HepG2 (cell line): ENCODE measurements around the gene FBH1. TPM values are rescaled to one million over a fixed set of nuclear protein-coding genes. Genes with fewer than 3 reads are reported as not detected.
A peak's percentile ranks its signal among the peaks of the same experiment; 100 is the strongest.

Experiments used
- ATF4 ChIP-seq, 2 experiments: fragments of 450-650 bp in 1 of 2; sonication (generic) in 1 of 2; formaldehyde crosslinking; IDR thresholded peaks; 2 replicates each; pipeline versions ENCODE4 v1.5.0 to v1.8.0; 2020 to 2022; ENCODE audit warnings: mild to moderate bottlenecking in 1 of 2, missing genetic modification reagents in 1 of 2
- CEBPG ChIP-seq: IDR thresholded peaks from 2 replicates; pipeline ENCODE4 v1.6.1; 2016
- E2F2 ChIP-seq: sonication (generic); formaldehyde crosslinking; IDR thresholded peaks from 2 replicates; pipeline ENCODE4 v1.4.0; 2020; ENCODE audit warnings: missing genetic modification reagents, borderline replicate concordance
- GABPA ChIP-seq, 2 experiments: IDR thresholded peaks; 2 replicates each; pipeline ENCODE4 v1.6.1; 2011 to 2016; ENCODE audit warnings: low read depth in 2 of 2, low read length in 1 of 2, missing biosample characterization in 1 of 2, missing genetic modification characterization in 1 of 2
- GABPB1 ChIP-seq: IDR thresholded peaks from 2 replicates; pipeline ENCODE4 v1.6.1; 2016; ENCODE audit warnings: mild to moderate bottlenecking, missing genetic modification reagents, moderate library complexity, missing compliant biosample characterization
- GMEB1 ChIP-seq: sonication (generic); formaldehyde crosslinking; IDR thresholded peaks from 2 replicates; pipeline ENCODE4 v1.5.1; 2020; ENCODE audit warnings: missing genetic modification reagents, mild to moderate bottlenecking, borderline replicate concordance
- JUNB ChIP-seq: sonication (generic); formaldehyde crosslinking; IDR thresholded peaks from 2 replicates; pipeline ENCODE4 v1.8.0; 2022; ENCODE audit warnings: missing genetic modification reagents, mild to moderate bottlenecking, borderline replicate concordance
- MEF2D ChIP-seq: sonication (generic); formaldehyde crosslinking; IDR thresholded peaks from 2 replicates; pipeline ENCODE4 v1.5.1; 2020; ENCODE audit warnings: mild to moderate bottlenecking, missing genetic modification reagents
- RBFOX2 ChIP-seq: fragments of 200-400 bp; formaldehyde crosslinking; IDR thresholded peaks from 2 replicates; pipeline ENCODE4 v1.6.1; 2017; ENCODE audit warnings: low read depth, mild to moderate bottlenecking, low read length
- TCF7L2 ChIP-seq: IDR thresholded peaks from 2 replicates; pipeline ENCODE4 v1.6.1; 2011; ENCODE audit warnings: mild to moderate bottlenecking, low read depth, low read length, moderate library complexity
- TFDP2 ChIP-seq: sonication (generic); formaldehyde crosslinking; IDR thresholded peaks from 2 replicates; pipeline ENCODE4 v1.4.0; 2020; ENCODE audit warnings: missing genetic modification reagents
- YY1 ChIP-seq: IDR thresholded peaks from 2 replicates; pipeline ENCODE4 v1.6.1; 2011; ENCODE audit warnings: low read length, low read depth, moderate library complexity, mild to moderate bottlenecking; ENCODE audit not compliant: insufficient read depth, insufficient replicate concordance
- ZC3H13 ChIP-seq: sonication (generic); formaldehyde crosslinking; IDR thresholded peaks from 2 replicates; pipeline ENCODE4 v1.8.1; 2023; ENCODE audit warnings: mild to moderate bottlenecking, missing genetic modification reagents, moderate library complexity
- ZFP36L2 ChIP-seq: sonication (generic); formaldehyde crosslinking; IDR thresholded peaks from 2 replicates; pipeline ENCODE4 v1.4.0; 2020; ENCODE audit warnings: missing genetic modification reagents
- ZMYM4 ChIP-seq: sonication (generic); formaldehyde crosslinking; IDR thresholded peaks from 2 replicates; pipeline ENCODE4 v1.8.1; 2023; ENCODE audit warnings: mild to moderate bottlenecking, missing genetic modification reagents
- ZNF251 ChIP-seq: sonication (generic); formaldehyde crosslinking; IDR thresholded peaks from 2 replicates; pipeline ENCODE4 v1.9.0; 2021; ENCODE audit warnings: mild to moderate bottlenecking, missing genetic modification reagents
- ZNF687 ChIP-seq: sonication (generic); formaldehyde crosslinking; IDR thresholded peaks from 2 replicates; pipeline ENCODE4 v1.5.1; 2020; ENCODE audit warnings: mild to moderate bottlenecking, missing genetic modification reagents, moderate library complexity
- ZNF777 ChIP-seq: sonication (generic); formaldehyde crosslinking; IDR thresholded peaks from 2 replicates; pipeline ENCODE4 v1.4.0; 2020; ENCODE audit warnings: missing genetic modification reagents
- ZNF782 ChIP-seq: sonication (generic); formaldehyde crosslinking; IDR thresholded peaks from 2 replicates; pipeline ENCODE4 v1.4.0; 2020; ENCODE audit warnings: missing genetic modification reagents, mild to moderate bottlenecking, borderline replicate concordance
- polyA plus RNA-seq, 8 experiments: library from polyadenylated mRNA; depleted of rRNA in 3 of 8; stranded (reverse) in 7 of 8; unstranded in 1 of 8; fragments of >200 nt; fragmentation: Illumina TruSeq in 4 of 8; extraction: Trizol in 4 of 8; gene quantifications; 2 replicates each; pipeline versions ENCODE4 v1.2.1 to v1.2.3, GENCODE V29; 2011 to 2016; ENCODE audit warnings: low read depth in 4 of 8, missing spikeins in 1 of 8, mixed read lengths in 1 of 8; ENCODE audit not compliant: insufficient read depth in 1 of 8
- total RNA-seq, 5 experiments: library from RNA; depleted of rRNA; stranded (reverse); fragments of >200 nt; fragmentation: Illumina TruSeq; extraction: Trizol; gene quantifications; 2 replicates each; pipeline ENCODE4 v1.2.3, GENCODE V29; 2016; ENCODE audit warnings: low read depth in 1 of 5

The FBH1 gene
- total and polyA plus RNA-seq, 2 of the 13 experiments (the other 11 are each of a cell fraction or from before 2014, with no cell fraction given) = 48.8 to 60.3 TPM

GRCh38 chr10:5945561-5946418 is 55.7 kb downstream of the FBH1 start (continued):
- TF ChIP-seq TFDP2 (no peak), YY1 (peak; percentile 34), GABPA (IDR thresholded peaks at IDR 0.05; ENCODE audit: low read depth, low read length) (0 out of 2 replicates have a peak, but pooled peaks have one; percentile 10), GABPA (CRISPR knock-in tag; IDR thresholded peaks at IDR 0.05; ENCODE audit: low read depth) (peak; percentile 61), E2F2 (CRISPR knock-in tag) (no peak), ZNF782 (CRISPR knock-in tag) (no peak), ZNF777 (CRISPR knock-in tag) (0 out of 2 replicates have a peak, but pooled peaks have one; percentile 28), CEBPG (peak; percentile 64), ZMYM4 (CRISPR knock-in tag) (no peak), ATF4 (CRISPR knock-in tag; IDR thresholded peaks at IDR 0.05) (peak in 1 of 2 experiments; percentile 12; a peak in 1 of 4 replicates), ZNF251 (CRISPR knock-in tag) (no peak), GMEB1 (CRISPR knock-in tag) (no peak), TCF7L2 (no peak), GABPB1 (CRISPR knock-in tag) (peak; percentile 62), MEF2D (CRISPR knock-in tag) (no peak), ZFP36L2 (CRISPR knock-in tag) (no peak), ZNF687 (peak; percentile 65), ZC3H13 (CRISPR knock-in tag) (0 out of 2 replicates have a peak, but pooled peaks have one; percentile 21), JUNB (CRISPR knock-in tag) (no peak), RBFOX2 (no peak)
